K562 treated with DMSO at 1 percent for 4 hours (cell line): Measurements from ENCODE around the gene BACE1. TPM values are rescaled to one million over a fixed set of nuclear protein-coding genes. Genes with fewer than 3 reads are reported as not detected.

Source experiments
- total RNA-seq: library from RNA; unstranded; fragments of 300-600 nt; gene quantifications from 2 replicates; pipeline ENCODE4 v1.2.3, GENCODE V29; 2022; ENCODE audit not compliant: insufficient read depth

BACE1 gene
- 0.97 TPM in 2 replicates for total RNA-seq

GRCh38 chr11:117316197-117316961, at the start of gene BACE1:
Gene BACE1, minus strand, starts transcription at chr11:117316256. Its CDS starts 461 bp downstream, at chr11:117315795.

GRCh38 chr11:117327567-117328374, 11.7 kb upstream of the BACE1 start, which contains the start of gene CEP164:
Gene CEP164, plus strand, starts transcription at chr11:117327854. Its CDS starts 10,733 bp downstream, at chr11:117338587.

DNA sequence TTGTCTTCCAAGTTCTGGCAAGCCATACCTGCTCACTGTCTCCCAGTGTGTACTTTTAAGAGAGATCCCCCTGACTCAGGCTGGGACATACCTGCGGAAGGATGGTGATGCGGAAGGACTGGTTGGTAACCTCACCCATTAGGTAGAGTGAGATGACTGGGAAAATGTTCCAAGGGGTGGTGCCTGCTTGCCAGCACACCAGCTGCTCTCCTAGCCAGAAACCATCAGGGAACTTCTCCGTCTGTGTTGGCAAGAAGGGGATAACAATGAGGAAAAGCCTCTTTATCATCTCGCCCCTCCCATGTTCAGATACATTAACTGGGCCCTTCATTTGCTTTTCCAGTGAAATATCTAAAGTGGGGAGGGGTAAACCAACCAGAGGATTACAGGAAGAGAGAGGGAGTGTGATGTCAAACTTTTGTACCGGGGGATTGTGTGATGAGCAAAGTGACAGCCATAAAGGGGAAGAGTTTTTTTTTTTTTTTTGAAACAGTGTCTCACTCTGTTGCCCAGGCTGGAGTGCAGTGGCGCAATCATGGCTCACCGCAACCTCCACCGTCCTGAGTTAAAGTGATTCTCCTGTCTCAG, 25.2 kb downstream of the BACE1 start, which contains the start of gene BACE1-AS:
TSS of gene BACE1-AS (plus strand) at position 538 of the 588 bp plus-strand sequence.

Other genes starting within 250 kb of the BACE1 start
- 6.4 and 10.5 TPM in 2 replicates for gene SIK3, start 217.8 kb downstream of the BACE1 start, total RNA-seq
- gene PAFAH1B2, start 172.0 kb downstream of the BACE1 start, total RNA-seq, result 16.3 and 17.3 TPM in 2 replicates
- gene SIDT2, start 137.5 kb downstream of the BACE1 start, total RNA-seq, result 16.6 and 20.2 TPM in 2 replicates
- gene TAGLN, start 116.9 kb downstream of the BACE1 start, total RNA-seq, result 5.5 and 7.6 TPM in 2 replicates
- 9.9 and 16.0 TPM in 2 replicates for gene PCSK7, start 84.2 kb downstream of the BACE1 start, total RNA-seq
- gene RNF214, start 83.6 kb downstream of the BACE1 start, total RNA-seq, result 5.5 and 6.8 TPM in 2 replicates
- 2.3 and 3.5 TPM in 2 replicates for gene BACE1-AS, start 24.9 kb downstream of the BACE1 start, total RNA-seq
- gene CEP164, start 11.6 kb upstream of the BACE1 start, total RNA-seq, result 8.4 and 11.0 TPM in 2 replicates